ENCODE results near the gene SLC48A1. TPM values are rescaled to one million over a fixed set of nuclear protein-coding genes. Genes with fewer than 3 reads are reported as not detected.

The SLC48A1 gene
- total and polyA plus RNA-seq, 10 of the 15 experiments (the other 5 are each of a cell fraction or from before 2014, with no cell fraction given), result 1.1 to 4.9 (median 1.9) TPM

DNA sequence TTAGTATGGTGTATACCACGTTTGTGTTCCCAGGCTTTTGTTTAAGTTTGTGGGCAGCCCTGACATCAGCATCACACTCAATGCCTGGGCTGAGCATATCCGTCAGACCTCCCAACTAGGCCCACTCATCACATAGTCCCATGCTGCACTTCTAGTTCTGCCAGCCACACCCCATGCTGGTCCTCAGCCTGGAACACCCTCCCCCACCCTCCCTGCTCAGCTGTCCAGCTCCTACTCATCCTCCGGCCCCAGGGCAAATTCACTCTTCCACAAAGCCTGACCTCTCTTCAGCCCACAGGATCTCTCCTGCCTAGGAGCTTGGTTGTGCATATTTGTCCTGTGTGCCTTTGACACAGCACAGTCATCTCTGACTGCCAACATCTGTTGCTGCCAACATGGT is 43.8 kb upstream of the SLC48A1 start (continued):
- TF ChIP-seq, protein P1, sequence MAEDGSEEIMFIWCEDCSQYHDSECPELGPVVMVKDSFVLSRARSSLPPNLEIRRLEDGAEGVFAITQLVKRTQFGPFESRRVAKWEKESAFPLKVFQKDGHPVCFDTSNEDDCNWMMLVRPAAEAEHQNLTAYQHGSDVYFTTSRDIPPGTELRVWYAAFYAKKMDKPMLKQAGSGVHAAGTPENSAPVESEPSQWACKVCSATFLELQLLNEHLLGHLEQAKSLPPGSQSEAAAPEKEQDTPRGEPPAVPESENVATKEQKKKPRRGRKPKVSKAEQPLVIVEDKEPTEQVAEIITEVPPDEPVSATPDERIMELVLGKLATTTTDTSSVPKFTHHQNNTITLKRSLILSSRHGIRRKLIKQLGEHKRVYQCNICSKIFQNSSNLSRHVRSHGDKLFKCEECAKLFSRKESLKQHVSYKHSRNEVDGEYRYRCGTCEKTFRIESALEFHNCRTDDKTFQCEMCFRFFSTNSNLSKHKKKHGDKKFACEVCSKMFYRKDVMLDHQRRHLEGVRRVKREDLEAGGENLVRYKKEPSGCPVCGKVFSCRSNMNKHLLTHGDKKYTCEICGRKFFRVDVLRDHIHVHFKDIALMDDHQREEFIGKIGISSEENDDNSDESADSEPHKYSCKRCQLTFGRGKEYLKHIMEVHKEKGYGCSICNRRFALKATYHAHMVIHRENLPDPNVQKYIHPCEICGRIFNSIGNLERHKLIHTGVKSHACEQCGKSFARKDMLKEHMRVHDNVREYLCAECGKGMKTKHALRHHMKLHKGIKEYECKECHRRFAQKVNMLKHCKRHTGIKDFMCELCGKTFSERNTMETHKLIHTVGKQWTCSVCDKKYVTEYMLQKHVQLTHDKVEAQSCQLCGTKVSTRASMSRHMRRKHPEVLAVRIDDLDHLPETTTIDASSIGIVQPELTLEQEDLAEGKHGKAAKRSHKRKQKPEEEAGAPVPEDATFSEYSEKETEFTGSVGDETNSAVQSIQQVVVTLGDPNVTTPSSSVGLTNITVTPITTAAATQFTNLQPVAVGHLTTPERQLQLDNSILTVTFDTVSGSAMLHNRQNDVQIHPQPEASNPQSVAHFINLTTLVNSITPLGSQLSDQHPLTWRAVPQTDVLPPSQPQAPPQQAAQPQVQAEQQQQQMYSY (CRISPR knock-in tag; IDR thresholded peaks at IDR 0.05), result no peak
- TF ChIP-seq KDM1A (IDR thresholded peaks at IDR 0.05; ENCODE audit: borderline replicate concordance) (no peak), DPF2 (IDR thresholded peaks at IDR 0.05) (no peak), RFX5 (IDR thresholded peaks at IDR 0.05; ENCODE audit: low read depth, low read length) (no peak), RAD51 (IDR thresholded peaks at IDR 0.05) (no peak)
- TF ChIP-seq, protein P2, sequence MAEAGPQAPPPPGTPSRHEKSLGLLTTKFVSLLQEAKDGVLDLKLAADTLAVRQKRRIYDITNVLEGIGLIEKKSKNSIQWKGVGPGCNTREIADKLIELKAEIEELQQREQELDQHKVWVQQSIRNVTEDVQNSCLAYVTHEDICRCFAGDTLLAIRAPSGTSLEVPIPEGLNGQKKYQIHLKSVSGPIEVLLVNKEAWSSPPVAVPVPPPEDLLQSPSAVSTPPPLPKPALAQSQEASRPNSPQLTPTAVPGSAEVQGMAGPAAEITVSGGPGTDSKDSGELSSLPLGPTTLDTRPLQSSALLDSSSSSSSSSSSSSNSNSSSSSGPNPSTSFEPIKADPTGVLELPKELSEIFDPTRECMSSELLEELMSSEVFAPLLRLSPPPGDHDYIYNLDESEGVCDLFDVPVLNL (IDR thresholded peaks at IDR 0.05; ENCODE audit: low read depth, low read length), result no peak
- TF ChIP-seq, protein P3, sequence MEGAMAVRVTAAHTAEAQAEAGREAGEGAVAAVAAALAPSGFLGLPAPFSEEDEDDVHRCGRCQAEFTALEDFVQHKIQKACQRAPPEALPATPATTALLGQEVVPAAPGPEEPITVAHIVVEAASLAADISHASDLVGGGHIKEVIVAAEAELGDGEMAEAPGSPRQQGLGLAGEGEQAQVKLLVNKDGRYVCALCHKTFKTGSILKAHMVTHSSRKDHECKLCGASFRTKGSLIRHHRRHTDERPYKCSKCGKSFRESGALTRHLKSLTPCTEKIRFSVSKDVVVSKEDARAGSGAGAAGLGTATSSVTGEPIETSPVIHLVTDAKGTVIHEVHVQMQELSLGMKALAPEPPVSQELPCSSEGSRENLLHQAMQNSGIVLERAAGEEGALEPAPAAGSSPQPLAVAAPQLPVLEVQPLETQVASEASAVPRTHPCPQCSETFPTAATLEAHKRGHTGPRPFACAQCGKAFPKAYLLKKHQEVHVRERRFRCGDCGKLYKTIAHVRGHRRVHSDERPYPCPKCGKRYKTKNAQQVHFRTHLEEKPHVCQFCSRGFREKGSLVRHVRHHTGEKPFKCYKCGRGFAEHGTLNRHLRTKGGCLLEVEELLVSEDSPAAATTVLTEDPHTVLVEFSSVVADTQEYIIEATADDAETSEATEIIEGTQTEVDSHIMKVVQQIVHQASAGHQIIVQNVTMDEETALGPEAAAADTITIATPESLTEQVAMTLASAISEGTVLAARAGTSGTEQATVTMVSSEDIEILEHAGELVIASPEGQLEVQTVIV (IDR thresholded peaks at IDR 0.05; ENCODE audit: borderline replicate concordance, partially characterized antibody), result no peak
